Posterior vena cava (tissue), 2 donors: ENCODE measurements around the gene PHACTR3. TPM values are rescaled to one million over a fixed set of nuclear protein-coding genes. Genes with fewer than 3 reads are reported as not detected.

Source experiments
- DNase-seq: peaks from one replicate; pipeline ENCODE4 v3.0.0-alpha.2; 2020; ENCODE audit warnings: low spot score
- intact Hi-C, 2 donors: fragments of 100-400 bp; cut with DNase I; formaldehyde crosslinking; loops; one replicate each; pipeline versions ENCODE4 v1.14.1 to v1.14.2; 2022 to 2023
- total RNA-seq, 2 donors: library from RNA; stranded (reverse); fragmentation: NEBNext Ultra II Directional; extraction: Animal tissue kit (Norgen Biotek cat#: 25700); gene quantifications; one replicate each; pipeline ENCODE4 v1.2.1, GENCODE V29; 2021
- donor health status: DM: yes; HTN: yes; CAD: no.
- donor health status: DM: yes; HTN: yes; CAD: no.

PHACTR3 gene
- total RNA-seq, 2 donors from 2014 or later: 0.19 to 0.43 TPM

GRCh38 chr20:59571551-59572314 is 32.6 kb upstream of the PHACTR3 start:
- peak; percentile 90 for DNase-seq
- intact Hi-C loops: loop anchor here in 1 of 2 donors (2.0 kb wide), 1 partner anchor 179 kb away; no protein-coding TSS in a partner anchor

- DNase-seq: no peak
- intact Hi-C loops: no loop called here
Observed at GRCh38 chr20:59572515-59572914, 31.8 kb upstream of the PHACTR3 start.

GRCh38 chr20:59573837-59574236 is 30.5 kb upstream of the PHACTR3 start:
- DNase-seq: no peak
- intact Hi-C loops: no loop called here

GRCh38 chr20:59574308-59574707 is 30.0 kb upstream of the PHACTR3 start:
- intact Hi-C loops: no loop called here
- no peak for DNase-seq

- no peak for DNase-seq
- intact Hi-C loops: no loop called here
Observed at GRCh38 chr20:59575216-59575615, 29.1 kb upstream of the PHACTR3 start.

GRCh38 chr20:59575653-59576052 is 28.7 kb upstream of the PHACTR3 start:
- DNase-seq: no peak
- intact Hi-C loops: no loop called here

- intact Hi-C loops: no loop called here
- DNase-seq: no peak
Observed at GRCh38 chr20:59576216-59576953, 28.0 kb upstream of the PHACTR3 start.

- no peak for DNase-seq
- intact Hi-C loops: no loop called here
Observed at GRCh38 chr20:59577037-59577808, 27.1 kb upstream of the PHACTR3 start.

GRCh38 chr20:59577809-59578435 is 26.4 kb upstream of the PHACTR3 start:
- intact Hi-C loops: no loop called here
- peak; percentile 73 for DNase-seq

GRCh38 chr20:59578436-59579403 is 25.6 kb upstream of the PHACTR3 start:
- intact Hi-C loops: no loop called here
- DNase-seq: peak; percentile 24

GRCh38 chr20:59579404-59580145 is 24.8 kb upstream of the PHACTR3 start:
- peak; percentile 67 for DNase-seq
- intact Hi-C loops: no loop called here

- intact Hi-C loops: no loop called here
- DNase-seq: no peak
Observed at GRCh38 chr20:59580146-59580946, 24.0 kb upstream of the PHACTR3 start.

GRCh38 chr20:59580991-59581401 is 23.3 kb upstream of the PHACTR3 start:
- DNase-seq: peak; percentile 70
- intact Hi-C loops: no loop called here

- intact Hi-C loops: no loop called here
- DNase-seq: peak; percentile 48
Observed at GRCh38 chr20:59581993-59582679, 22.2 kb upstream of the PHACTR3 start.

GRCh38 chr20:59583428-59584277 is 20.7 kb upstream of the PHACTR3 start:
- peak; percentile 76 for DNase-seq
- intact Hi-C loops: no loop called here
